ENCODE data around the gene IL17C. TPM values are rescaled to one million over a fixed set of nuclear protein-coding genes. Genes with fewer than 3 reads are reported as not detected.

IL17C gene
- total RNA-seq, 1 donor from 2014 or later = not detected

DNA sequence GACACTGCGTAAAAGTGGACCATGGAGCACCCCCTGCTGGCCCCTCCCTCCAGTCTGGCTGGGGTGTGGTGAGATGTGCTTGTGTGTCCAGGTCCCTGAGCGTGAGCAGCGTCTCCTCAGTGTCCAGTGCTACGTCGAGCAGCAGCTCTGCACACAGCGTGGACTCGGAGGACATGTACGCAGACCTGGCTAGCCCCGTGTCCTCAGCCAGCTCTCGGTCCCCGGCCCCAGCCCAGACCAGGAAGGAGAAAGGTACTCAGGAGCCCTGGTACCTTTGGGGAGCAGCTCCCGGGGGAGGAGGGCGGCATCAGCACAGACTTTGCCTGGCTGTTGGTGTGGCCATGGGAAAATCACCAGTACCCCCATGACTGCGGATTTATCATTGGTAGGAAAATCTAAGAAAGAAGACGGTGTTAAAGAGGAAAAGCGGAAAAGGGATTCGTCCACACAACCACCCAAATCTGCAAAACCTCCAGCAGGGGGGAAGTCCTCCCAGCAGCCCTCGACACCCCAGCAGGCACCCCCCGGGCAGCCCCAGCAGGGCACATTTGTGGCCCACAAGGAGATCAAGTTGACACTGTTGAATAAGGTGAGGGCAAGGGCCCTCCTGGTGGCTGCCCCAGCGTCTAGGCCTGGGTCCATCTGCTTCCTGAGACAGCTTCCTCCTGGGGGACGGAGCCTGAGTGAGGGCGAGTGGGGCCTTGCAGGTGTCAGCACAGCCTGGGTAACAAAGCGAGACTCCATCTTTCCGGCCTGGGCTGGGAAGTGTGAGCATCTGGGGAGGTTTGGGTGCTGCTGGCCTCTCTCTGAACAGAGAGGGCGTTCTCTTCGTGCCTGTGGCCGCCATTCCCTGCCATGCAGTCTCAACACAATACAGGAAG, 10.6 kb upstream of the IL17C start:
- intact Hi-C loops (cut with micrococcal nuclease) = no loop called here

DNA sequence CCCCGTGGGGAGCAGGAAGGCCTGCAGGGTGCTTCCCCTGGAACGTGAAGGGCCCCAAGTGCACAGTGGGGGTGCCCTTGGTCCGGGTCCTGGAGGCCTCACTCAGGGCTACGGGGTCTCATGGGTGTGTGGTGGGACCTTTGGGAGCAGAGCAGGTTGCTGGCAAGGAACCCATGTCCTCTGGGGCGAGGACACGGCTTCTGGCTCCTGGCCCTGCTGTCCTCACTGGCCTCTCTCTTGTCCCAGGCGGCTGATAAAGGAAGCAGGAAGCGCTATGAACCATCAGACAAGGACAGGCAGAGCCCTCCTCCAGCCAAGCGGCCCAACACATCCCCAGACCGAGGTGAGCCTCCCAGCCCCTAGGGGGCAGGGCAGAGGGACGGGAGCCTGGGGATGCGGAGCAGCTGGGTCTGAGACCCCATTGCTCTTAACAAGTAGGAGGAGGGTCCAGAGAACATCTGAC, 9.8 kb upstream of the IL17C start:
- intact Hi-C loops (cut with micrococcal nuclease) = no loop called here

DNA sequence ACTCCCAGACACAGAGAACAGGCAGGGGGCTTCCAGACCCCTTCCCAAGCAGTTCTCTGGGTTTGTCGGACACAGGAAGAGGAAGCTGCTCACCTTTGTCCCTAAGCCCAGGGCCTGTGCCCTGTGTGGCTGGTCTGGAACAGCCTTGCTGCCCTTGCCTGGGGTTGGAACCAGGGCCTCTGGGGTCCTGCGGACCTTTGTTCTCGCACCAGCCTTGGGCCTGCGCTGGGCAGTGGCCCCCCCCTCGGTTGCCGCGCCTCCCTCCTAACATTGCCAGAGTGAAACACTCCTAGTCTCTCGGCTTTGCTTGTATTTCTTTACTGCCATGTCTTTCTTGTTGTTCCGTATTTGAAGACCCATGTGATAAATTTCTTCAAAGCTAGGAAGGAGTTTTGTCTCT, 8.5 kb upstream of the IL17C start:
- intact Hi-C loops (cut with micrococcal nuclease) = no loop called here

DNA sequence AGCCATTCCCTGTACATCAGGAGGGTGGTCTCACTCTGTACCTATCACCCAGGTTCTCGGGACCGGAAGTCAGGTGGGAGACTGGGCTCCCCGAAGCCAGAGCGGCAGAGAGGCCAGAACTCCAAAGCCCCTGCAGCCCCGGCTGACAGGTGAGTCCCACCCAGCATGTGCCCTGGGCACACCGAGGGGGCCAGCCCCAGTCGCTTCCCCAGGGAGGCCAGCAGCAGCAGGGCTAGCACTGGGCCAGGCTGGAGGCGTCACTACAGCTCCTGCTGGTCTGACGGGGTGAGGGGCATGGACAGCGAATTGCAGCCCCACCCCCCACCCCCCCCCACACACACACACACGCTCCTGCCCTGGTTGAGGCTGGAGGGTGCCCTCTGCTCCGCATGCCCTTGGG, 7.9 kb upstream of the IL17C start:
- intact Hi-C loops (cut with micrococcal nuclease) = no loop called here

DNA sequence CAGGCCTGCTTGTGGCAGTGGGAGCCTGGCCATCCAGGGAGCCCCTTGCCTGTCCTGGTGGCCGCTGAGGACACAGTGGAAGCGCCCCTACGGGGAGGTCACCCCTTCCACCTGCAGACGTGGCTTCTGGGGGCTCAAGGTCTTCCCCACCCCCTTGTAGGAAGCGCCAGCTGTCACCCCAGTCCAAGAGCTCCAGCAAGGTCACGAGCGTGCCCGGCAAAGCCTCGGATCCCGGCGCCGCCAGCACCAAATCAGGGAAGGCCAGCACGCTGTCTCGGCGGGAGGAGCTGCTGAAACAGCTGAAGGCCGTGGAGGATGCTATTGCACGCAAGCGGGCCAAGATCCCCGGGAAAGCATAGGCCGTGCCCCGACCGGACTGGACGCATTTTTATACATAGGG, 7.4 kb upstream of the IL17C start:
- intact Hi-C loops (cut with micrococcal nuclease) = no loop called here

DNA sequence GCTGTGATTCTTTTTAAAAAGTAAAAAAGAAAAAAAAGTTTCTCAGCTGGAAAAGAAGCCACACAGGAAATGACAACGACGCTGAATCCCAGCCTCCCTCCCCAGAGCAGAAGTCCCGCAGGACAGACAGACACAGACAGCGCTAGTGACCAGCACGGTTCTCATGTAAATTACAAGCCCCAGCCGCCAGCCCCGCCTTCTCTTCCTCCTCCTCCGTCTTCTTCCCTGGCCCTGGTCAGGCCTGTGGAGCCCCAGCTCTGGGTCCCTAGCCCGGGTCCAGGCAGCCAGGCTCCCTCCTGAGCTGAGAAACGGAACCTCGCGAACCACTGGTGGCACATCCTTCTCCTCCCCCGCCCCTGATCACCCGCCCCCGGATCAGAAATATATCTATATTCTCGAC, 7.0 kb upstream of the IL17C start:
- intact Hi-C loops (cut with micrococcal nuclease) = no loop called here

DNA sequence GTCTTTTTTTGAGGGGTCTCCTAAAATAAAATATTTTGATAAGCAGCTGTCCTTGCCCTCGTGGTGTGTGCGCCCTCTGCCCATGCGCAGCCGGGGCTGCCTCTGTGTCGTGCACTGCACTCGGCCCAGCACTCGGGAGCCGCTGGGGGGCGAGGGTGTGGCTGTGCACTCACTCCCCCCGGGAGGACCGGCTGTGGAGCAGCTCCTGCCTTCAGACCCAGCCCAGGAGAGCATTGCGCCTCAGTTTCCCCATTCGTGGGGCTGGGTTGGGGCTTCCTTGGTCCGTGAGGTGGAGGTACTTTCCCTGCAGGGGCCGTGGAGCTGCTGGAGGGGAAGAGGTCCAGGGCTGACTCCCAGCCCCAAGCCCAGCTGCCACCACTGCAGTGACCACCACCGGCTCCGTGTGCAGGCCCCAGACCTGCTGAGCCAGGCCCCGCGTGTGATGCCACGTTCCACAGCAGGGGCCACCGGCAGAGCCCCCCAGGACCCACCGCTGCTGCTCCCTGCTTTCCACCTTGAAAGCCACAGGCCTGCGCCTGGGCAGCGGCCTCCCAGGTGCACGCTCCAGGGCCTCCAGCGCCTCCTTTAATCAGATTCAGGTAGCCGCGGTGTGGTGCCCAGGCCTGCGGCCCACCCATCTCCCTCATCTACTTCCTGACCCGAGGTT, 6.3 kb upstream of the IL17C start:
- intact Hi-C loops (cut with micrococcal nuclease) = no loop called here

DNA sequence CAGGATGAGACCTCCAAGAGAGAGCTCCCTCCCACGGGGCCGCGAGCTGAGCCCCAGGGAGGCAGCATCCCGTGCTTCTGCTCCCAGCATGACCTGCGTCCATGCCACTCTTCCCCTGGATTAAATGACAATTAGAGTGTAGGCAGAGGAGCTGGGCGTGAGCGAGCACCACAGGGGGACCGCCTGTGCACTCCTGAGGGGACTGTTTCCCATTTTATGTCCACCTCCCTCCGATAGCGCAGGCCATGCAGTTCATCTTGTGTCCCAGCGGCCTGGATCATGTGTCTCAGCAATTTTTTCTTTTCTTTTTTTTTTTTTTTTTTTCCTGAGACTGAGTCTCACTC, 5.8 kb upstream of the IL17C start:
- intact Hi-C loops (cut with micrococcal nuclease) = no loop called here

DNA sequence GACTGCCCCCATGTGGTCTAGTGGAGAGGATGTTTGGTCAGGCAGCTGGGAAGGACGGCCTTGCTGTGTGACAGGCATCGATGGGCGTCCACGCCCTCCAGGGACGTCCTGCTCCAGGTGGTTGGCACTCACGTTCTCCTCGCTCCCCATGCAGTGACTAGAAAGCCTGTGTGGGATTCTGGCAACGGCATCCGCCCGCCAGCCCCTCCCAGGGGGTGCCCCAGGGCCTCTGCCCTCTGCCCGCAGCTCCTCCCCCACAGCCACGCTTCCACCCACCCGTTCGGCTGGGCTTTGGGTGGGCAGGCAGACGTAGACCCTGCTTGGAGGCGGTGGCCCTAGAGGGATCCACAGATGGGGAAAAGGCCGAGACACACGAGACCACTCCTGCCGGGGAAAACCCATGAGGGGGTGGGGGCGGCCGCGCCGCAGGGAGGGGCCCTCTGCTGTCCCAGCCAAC, 4.7 kb upstream of the IL17C start:
- intact Hi-C loops (cut with micrococcal nuclease) = loop anchor here (1.0 kb wide), 2 partner anchors 18 to 30 kb away; partner anchors contain the start of genes CYBA and MVD

DNA sequence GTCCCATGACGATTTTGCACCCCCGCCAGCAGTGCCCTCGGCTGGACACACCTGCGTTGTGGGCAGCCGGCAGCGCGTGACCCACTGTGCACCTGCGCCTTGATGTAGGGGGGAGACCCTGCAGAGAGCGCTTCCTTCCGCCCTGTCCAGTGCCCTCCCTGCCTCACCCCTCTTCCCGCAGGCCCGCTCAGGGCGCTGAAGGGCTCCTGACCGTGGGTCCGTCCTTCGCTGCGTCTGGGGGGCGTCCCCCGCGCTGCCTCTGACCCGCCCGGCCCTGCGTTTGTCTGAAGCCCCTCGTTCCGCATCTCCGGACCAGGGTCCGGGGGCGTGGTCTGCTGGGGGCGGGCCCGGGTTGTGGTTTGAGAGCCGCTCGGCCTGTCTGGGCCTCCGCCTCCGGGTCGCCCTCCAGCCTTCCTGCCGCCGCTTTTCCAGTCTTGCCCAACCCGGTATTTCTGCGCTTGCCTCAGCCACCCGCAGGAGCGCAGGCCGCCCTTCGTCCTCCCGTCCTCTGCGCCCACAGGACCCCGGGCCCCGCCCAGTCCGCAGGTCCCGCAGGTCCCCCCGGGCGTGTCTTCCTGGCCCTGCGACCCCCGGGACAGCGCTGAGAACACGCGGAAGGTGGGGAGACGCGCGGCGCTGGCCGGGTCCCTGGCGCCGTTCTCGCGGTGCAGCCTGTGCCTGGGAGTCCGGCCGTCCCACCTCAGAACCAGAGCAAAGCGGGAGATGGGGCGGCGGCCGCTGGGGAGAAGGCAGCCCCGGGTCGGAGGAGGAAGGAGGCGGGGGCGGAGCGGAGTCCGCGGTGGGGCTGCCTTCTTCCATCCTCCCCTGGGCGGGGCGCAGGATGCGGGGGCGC, 4.0 kb upstream of the IL17C start:
- intact Hi-C loops (cut with micrococcal nuclease) = loop anchor here (1.0 kb wide), 2 partner anchors 17 to 29 kb away; partner anchors contain the start of genes CYBA and MVD

DNA sequence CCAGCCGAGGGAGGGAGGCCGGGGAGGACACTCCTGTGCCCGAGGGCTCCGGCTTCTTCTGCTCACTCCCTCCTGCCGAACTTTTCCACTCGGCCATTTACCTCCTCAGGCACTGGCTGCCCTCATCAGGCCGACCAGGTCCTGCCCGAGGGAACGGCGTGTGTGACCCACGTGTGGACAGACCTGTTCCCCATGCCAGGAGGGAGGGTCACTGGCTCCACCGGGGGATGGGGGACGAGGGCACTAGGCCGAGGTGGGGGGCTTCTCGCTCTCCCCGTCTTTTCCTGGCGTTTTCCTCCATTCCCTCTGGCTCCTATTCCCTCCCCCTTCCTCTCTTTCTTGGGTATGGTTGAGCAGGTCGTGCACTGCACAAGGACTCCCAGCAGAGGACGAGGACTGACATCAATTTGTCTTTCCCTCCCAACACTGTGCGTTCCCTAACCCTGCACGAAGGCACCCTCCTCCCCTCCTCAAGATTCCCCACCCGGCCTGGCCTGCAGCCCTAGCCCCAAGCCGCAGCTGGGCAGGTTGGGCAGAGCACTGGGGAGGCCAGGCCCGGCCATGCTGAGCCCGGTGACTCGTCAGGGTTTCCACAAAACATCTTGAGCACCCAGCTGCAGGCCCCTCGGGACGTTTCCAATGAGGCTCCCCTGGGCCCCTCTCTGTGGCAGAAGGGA, 3.2 kb upstream of the IL17C start:
- intact Hi-C loops (cut with micrococcal nuclease) = loop anchor here (1.0 to 5.0 kb wide), 3 partner anchors 16 to 67 kb away; partner anchors contain the start of genes CYBA and MVD

DNA sequence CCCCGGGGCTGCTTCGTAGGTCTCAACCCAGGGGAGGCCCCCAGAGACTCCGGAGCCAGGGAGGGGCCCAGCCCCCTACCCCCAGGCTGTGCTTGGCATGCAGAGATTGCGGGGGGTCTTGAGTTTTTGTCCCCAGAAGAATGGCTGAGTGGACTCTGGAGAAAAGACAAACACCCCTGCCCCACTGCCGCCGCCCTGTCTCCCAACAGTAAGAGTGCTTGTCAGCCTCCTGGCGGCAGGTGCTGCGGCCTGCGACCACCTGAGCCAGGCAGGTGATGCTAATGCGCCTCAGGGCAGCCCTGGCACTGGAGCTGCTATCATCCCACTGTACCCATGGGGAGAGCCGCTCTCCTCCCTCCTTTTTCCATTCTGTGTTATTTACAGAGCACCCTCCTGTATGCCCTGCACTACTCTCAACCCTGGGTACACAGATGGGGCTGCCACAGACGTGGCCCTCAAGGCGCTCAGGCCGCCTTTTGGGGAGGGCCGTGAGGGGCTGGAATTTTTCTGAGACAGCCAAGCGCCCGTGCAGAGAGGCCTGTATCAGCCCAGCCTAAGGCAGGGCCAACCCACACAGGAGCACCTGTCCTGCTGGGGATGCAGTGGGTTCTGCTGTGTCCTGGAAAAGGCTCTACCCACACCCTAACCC, 2.6 kb upstream of the IL17C start:
- intact Hi-C loops (cut with micrococcal nuclease) = loop anchor here (5.0 kb wide), 1 partner anchor 67 kb away; no protein-coding TSS in a partner anchor

DNA sequence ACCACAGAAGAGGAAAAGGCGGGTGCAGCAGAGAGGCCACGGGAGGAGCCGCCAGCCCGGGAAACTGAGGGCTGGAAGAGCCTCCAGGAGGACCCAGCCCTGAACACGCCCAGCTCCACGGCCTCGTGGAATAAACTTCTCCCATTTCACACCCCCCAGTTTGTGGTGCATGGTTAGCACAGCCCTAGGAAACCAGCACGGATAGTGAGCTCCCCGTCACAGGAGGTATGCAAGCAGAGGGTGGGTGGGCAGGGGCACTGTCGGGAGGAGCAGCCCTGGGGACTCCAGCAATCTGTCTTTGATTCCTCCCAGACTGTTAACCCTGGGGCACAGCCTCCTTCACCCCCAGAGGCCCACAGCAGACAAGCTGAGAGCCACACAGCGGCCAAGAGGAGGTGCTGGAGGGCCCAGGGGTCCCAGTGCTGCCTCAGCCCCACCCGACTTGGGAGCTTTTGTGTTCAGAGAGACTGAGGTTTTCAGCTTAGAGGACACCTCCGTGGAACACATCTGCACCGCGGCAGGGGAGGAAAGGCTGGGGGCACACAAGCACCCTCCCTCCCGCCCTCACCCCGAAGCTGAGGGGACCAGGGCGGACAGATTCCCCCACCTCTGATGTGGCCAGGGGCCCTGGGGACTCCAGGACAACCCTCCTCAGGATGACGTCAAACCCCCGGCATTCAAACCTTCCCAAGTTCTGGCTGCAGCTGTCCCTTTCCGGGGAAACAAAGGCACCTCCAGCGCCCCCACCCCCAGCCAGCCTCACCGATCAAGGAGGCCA, 1.7 kb upstream of the IL17C start:
- intact Hi-C loops (cut with micrococcal nuclease) = loop anchor here (5.0 kb wide), 1 partner anchor 66 kb away; no protein-coding TSS in a partner anchor

DNA sequence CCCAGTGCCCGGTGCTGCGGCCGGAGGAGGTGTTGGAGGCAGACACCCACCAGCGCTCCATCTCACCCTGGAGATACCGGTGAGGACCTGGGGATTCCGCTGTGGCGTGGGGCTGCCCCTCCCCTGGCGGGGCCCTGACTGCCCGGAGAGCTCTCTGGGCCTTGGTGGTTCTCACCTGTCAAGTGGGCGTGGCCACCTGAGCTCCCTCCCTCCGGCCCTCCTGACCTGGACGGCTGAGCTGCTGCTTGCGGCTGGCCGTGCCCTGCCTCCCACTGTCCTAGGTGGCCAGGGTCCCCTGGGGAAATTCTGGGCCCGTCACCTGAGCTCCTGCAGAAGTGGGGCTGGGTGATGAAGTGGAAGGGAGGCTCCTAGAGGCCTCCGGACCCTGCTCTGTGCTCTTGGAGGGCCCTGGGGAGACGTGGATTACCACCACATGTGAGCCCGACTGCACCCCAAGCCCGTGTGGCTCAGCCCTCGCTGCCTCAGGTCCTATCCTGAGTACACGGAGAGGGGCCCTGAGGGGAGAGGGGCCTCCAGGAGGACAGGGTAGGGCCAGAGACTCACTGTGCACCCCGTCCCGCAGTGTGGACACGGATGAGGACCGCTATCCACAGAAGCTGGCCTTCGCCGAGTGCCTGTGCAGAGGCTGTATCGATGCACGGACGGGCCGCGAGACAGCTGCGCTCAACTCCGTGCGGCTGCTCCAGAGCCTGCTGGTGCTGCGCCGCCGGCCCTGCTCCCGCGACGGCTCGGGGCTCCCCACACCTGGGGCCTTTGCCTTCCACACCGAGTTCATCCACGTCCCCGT, 1.1 kb downstream of the IL17C start:
- intact Hi-C loops (cut with micrococcal nuclease) = loop anchor here (5.0 kb wide), 1 partner anchor 63 kb away; no protein-coding TSS in a partner anchor

DNA sequence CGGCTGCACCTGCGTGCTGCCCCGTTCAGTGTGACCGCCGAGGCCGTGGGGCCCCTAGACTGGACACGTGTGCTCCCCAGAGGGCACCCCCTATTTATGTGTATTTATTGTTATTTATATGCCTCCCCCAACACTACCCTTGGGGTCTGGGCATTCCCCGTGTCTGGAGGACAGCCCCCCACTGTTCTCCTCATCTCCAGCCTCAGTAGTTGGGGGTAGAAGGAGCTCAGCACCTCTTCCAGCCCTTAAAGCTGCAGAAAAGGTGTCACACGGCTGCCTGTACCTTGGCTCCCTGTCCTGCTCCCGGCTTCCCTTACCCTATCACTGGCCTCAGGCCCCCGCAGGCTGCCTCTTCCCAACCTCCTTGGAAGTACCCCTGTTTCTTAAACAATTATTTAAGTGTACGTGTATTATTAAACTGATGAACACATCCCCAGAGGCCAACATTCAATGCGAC, 1.7 kb downstream of the IL17C start:
- intact Hi-C loops (cut with micrococcal nuclease) = no loop called here

DNA sequence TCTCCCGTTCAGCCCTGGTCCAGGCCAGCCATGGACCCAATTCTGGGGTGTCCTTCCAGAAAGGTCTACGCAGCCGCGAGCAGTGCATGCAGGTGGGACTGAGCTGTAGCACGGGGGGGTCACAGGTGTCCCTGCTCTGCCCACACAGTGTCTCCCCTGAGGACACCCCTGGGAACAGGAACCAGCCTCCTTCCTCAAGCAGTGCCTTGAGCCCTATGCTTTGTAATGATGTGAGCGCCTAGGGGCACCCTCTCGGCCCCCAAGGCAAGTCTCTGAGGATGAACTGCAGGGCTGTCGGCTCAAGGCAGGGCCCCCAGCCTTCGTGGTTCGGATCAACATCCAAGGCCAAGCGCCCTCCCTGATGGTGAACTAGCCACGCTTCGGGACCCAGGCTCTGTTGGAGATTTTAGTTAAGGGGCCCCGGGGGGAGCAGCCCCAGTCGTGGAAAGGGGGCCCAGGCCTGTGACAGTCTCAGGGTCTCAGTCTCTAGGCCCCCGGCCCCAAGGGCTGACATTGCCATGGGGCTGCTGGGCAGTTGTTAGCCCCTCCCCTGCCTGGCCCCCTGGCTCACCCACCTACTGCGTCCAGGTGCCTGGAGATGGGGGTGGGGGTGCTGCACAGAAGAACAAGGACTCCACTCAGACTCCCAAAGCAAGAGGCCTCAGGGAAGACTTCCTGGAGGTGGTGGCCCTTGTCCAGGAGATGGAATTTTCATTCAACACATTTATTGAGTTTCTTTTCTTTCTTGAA, 2.3 kb downstream of the IL17C start:
- intact Hi-C loops (cut with micrococcal nuclease) = no loop called here

DNA sequence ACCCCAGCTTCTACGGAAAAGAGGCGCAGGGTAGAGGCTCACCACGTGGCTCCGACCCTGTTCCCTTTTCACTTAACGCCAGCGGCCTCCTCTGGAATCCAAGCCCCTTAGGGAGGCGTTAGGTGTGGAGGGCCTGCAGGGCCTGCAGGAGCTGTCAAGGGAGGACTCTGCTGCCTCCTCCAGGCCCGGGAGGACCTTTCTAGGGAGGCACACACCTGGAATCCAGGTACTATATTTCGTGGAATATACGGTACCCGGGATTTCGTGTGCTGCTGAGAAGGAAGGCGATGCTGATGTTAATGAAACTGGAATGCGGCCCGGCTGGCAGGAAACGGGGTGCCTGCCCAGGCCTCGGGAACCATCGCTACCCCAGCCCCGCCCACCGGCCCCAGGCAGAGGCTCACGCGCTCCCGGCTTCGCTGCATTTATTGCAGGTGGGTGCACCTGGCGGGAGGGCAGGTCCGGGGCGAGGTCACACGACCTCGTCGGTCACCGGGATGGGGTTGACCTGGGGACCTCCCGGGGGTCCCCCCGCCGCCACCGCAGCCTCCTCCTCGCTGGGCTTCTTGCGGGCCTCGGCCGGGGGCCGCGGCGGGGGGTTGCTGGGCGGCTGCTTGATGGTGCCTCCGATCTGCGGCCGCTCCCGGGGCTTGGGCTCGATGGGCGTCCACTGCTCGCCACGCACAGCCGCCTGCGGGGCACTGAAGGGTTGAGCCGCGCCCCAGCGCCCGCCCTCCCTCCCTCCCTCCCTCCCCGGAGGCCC, 4.7 kb downstream of the IL17C start:
- intact Hi-C loops (cut with micrococcal nuclease) = no loop called here

Measured in T-helper 1 cell treated with Interleukin-12 subunit alpha and Interleukin-12 subunit beta and Interleukin-4 antibody, amounts not matched to agents 30 ng/mL and 1 ng/mL, for 36 hours (primary cell).